Fibroblast of lung (primary cell): ENCODE measurements around the gene AKR1C3.
"Not testable (repeated sequence)": the region's sequence is repeated elsewhere in the genome, so short reads cannot be mapped to it uniquely, and the experiment has no call there.

ENCODE experiments used
- EZH2 ChIP-seq: IDR thresholded peaks from 2 replicates; pipeline ENCODE4 v1.5.1; 2012; ENCODE audit warnings: low read length, control low read depth, mild to moderate bottlenecking; ENCODE audit errors: missing control alignments
- TF ChIP-seq, protein P1 (sequence below), 2 donors: IDR thresholded peaks in 1 of 2; conservative IDR thresholded peaks in 1 of 2; 1 replicate in 1 of 2; 2 replicates in 1 of 2; pipeline ENCODE4 v1.5.1; 2011 to 2012; ENCODE audit warnings: low read length in 2 of 2, control low read depth in 1 of 2, inconsistent platforms in 1 of 2, low read depth in 1 of 2, mild to moderate bottlenecking in 1 of 2

GRCh38 chr10:5137699-5138098 is 43.5 kb downstream of the AKR1C3 start:
- TF ChIP-seq, protein P1, sequence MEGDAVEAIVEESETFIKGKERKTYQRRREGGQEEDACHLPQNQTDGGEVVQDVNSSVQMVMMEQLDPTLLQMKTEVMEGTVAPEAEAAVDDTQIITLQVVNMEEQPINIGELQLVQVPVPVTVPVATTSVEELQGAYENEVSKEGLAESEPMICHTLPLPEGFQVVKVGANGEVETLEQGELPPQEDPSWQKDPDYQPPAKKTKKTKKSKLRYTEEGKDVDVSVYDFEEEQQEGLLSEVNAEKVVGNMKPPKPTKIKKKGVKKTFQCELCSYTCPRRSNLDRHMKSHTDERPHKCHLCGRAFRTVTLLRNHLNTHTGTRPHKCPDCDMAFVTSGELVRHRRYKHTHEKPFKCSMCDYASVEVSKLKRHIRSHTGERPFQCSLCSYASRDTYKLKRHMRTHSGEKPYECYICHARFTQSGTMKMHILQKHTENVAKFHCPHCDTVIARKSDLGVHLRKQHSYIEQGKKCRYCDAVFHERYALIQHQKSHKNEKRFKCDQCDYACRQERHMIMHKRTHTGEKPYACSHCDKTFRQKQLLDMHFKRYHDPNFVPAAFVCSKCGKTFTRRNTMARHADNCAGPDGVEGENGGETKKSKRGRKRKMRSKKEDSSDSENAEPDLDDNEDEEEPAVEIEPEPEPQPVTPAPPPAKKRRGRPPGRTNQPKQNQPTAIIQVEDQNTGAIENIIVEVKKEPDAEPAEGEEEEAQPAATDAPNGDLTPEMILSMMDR (conservative IDR thresholded peaks at IDR 0.05 in 1 of 2, IDR thresholded peaks at IDR 0.05 in 1 of 2; ENCODE audit: low read depth in 1 of 2, low read length in 2 of 2) = not testable (repeated sequence)
- TF ChIP-seq EZH2 = not testable (repeated sequence)
